Trophoblast cell (in vitro differentiated cells and primary cell): ENCODE data around the gene IRAK1BP1.
"Not testable (repeated sequence)": the region's sequence is repeated elsewhere in the genome, so short reads cannot be mapped to it uniquely, and the experiment has no call there.

Experiments
- DNase-seq, 2 donors: peaks; one replicate each; pipeline ENCODE4 v3.0.0-alpha.2; 2016
- H2AFZ ChIP-seq: 2 replicates; pipeline ENCODE4 v1.6.1; 2013; ENCODE audit warnings: low read length, moderate library complexity, mild to moderate bottlenecking; ENCODE audit not compliant: insufficient read depth, poor library complexity
- H2AK5ac ChIP-seq: 2 replicates; pipeline ENCODE4 v1.6.1; 2013; ENCODE audit warnings: mild to moderate bottlenecking, low read length
- H2BK120ac ChIP-seq: 2 replicates; pipeline ENCODE4 v1.6.1; 2013; ENCODE audit warnings: low read length, mild to moderate bottlenecking, moderate library complexity; ENCODE audit not compliant: insufficient read depth, poor library complexity
- H2BK12ac ChIP-seq: 2 replicates; pipeline ENCODE4 v1.6.1; 2013; ENCODE audit warnings: mild to moderate bottlenecking, low read length, moderate library complexity
- H2BK5ac ChIP-seq: 2 replicates; pipeline ENCODE4 v1.6.1; 2013; ENCODE audit warnings: low read length, low read depth, moderate library complexity, mild to moderate bottlenecking; ENCODE audit not compliant: poor library complexity
- H3K14ac ChIP-seq: 2 replicates; pipeline ENCODE4 v1.6.1; 2013; ENCODE audit warnings: mild to moderate bottlenecking, low read length
- H3K18ac ChIP-seq: 2 replicates; pipeline ENCODE4 v1.6.1; 2013; ENCODE audit warnings: mild to moderate bottlenecking, low read length
- H3K23ac ChIP-seq: 2 replicates; pipeline ENCODE4 v1.6.1; 2013; ENCODE audit warnings: low read length
- H3K27ac ChIP-seq: 2 replicates; pipeline ENCODE4 v1.5.1; 2013; ENCODE audit warnings: low read depth, mild to moderate bottlenecking, inconsistent platforms, low read length, moderate library complexity
- H3K27me3 ChIP-seq: 2 replicates; pipeline ENCODE4 v1.6.1; 2013; ENCODE audit warnings: inconsistent platforms, mild to moderate bottlenecking, low read length, moderate library complexity; ENCODE audit not compliant: insufficient read depth
- H3K36me3 ChIP-seq, 2 experiments: 1 replicate in 1 of 2; 2 replicates in 1 of 2; pipeline ENCODE4 v1.6.1; 2013; ENCODE audit warnings: low read length in 2 of 2, mild to moderate bottlenecking in 2 of 2, moderate library complexity in 1 of 2; ENCODE audit not compliant: insufficient read depth in 2 of 2, control insufficient read depth in 1 of 2
- H3K4ac ChIP-seq: 2 replicates; pipeline ENCODE4 v1.6.1; 2013; ENCODE audit warnings: low read depth, mild to moderate bottlenecking, low read length, moderate library complexity
- H3K4me1 ChIP-seq, 2 experiments: 1 replicate in 1 of 2; 2 replicates in 1 of 2; pipeline ENCODE4 v1.6.1; 2013; ENCODE audit warnings: low read length in 2 of 2, mild to moderate bottlenecking in 2 of 2, moderate library complexity in 1 of 2; ENCODE audit not compliant: insufficient read depth in 2 of 2, control insufficient read depth in 1 of 2
- H3K4me2 ChIP-seq: 2 replicates; pipeline ENCODE4 v1.6.1; 2013; ENCODE audit warnings: inconsistent platforms, mild to moderate bottlenecking, low read length, moderate library complexity
- H3K4me3 ChIP-seq: 2 replicates; pipeline ENCODE4 v1.5.1; 2013; ENCODE audit warnings: mild to moderate bottlenecking, low read depth, low read length, inconsistent platforms
- H3K79me1 ChIP-seq: one replicate; pipeline ENCODE4 v1.6.1; 2013; ENCODE audit warnings: low read length
- H3K79me2 ChIP-seq: 2 replicates; pipeline ENCODE4 v1.6.1; 2013; ENCODE audit warnings: low read length, mild to moderate bottlenecking; ENCODE audit not compliant: control insufficient read depth, insufficient read depth, poor library complexity
- H3K9ac ChIP-seq: 2 replicates; pipeline ENCODE4 v1.6.1; 2013; ENCODE audit warnings: mild to moderate bottlenecking, low read length
- H3K9me3 ChIP-seq: 2 replicates; pipeline ENCODE4 v1.6.1; 2013; ENCODE audit warnings: low read depth, mild to moderate bottlenecking, control low read depth, inconsistent platforms, low read length; ENCODE audit not compliant: insufficient read depth
- H4K12ac ChIP-seq: 2 replicates; pipeline ENCODE4 v1.6.1; 2013; ENCODE audit warnings: low read depth, mild to moderate bottlenecking, low read length, moderate library complexity
- H4K8ac ChIP-seq: 2 replicates; pipeline ENCODE4 v1.6.1; 2013; ENCODE audit warnings: low read depth, mild to moderate bottlenecking, low read length, moderate library complexity
- H4K91ac ChIP-seq: one replicate; pipeline ENCODE4 v1.6.1; 2013; ENCODE audit warnings: low read depth, mild to moderate bottlenecking, low read length, moderate library complexity
- WGBS: extraction: QIAGEN DNeasy Blood & Tissue Kit; methylation state at CpG from one replicate; pipeline ENCODE4 v1.1.7; 2013; ENCODE audit warnings: missing lambda C conversion rate; ENCODE audit not compliant: insufficient read length, insufficient coverage; ENCODE audit errors: extremely low coverage; 5-methylcytosine and 5-hydroxymethylcytosine counted together

Gene IRAK1BP1

GRCh38 chr6:78851156-78851555, 16.2 kb upstream of the IRAK1BP1 start:
- no peak for DNase-seq
- no peak overlapping the region for H2BK120ac ChIP-seq

GRCh38 chr6:78854546-78854945, 12.8 kb upstream of the IRAK1BP1 start:
- Histone ChIP-seq H3K4me3 (no peak overlapping the region), H3K27ac (no peak overlapping the region), H2AK5ac (no peak overlapping the region), H3K27me3 (no peaks in the 10 kb centered on the region), H3K36me3 (no peaks in the 10 kb centered on the region), H4K91ac (no peak overlapping the region), H3K79me2 (no peaks in the 10 kb centered on the region), H3K4me1 (no peaks in the 10 kb centered on the region), H4K12ac (no peak overlapping the region), H2AFZ (no peak overlapping the region), H4K8ac (no peak overlapping the region), H3K4ac (no peak overlapping the region), H3K23ac (no peak overlapping the region), H3K4me2 (no peak overlapping the region), H3K79me1 (no peaks in the 10 kb centered on the region), H3K18ac (no peak overlapping the region), H3K14ac (no peak overlapping the region), H3K9ac (no peak overlapping the region), H2BK5ac (no peak overlapping the region), H2BK12ac (no peak overlapping the region), H2BK120ac (no peak overlapping the region), H3K9me3 (peaks cover 5% of the 10 kb centered on the region)
- DNase-seq, result no peak
- no CpG with 5 or more reads among the region's 9 CpGs for WGBS

More at GRCh38 chr6:78851156-78851555, 16.2 kb upstream of the IRAK1BP1 start:
- Histone ChIP-seq H3K36me3 (no peaks in the 10 kb centered on the region), H3K4me1 (no peaks in the 10 kb centered on the region), H2BK5ac (no peak overlapping the region), H2AFZ (no peak overlapping the region), H3K4ac (no peak overlapping the region), H4K12ac (no peak overlapping the region), H4K91ac (no peak overlapping the region), H3K18ac (no peak overlapping the region), H3K23ac (no peak overlapping the region), H3K79me2 (no peaks in the 10 kb centered on the region), H2AK5ac (no peak overlapping the region), H3K4me3 (no peak overlapping the region), H3K79me1 (no peaks in the 10 kb centered on the region), H3K9ac (no peak overlapping the region), H3K9me3 (peaks cover 2% of the 10 kb centered on the region), H3K14ac (no peak overlapping the region), H3K4me2 (no peak overlapping the region), H3K27ac (no peak overlapping the region), H4K8ac (no peak overlapping the region), H2BK12ac (no peak overlapping the region), H3K27me3 (no peaks in the 10 kb centered on the region)

GRCh38 chr6:78858339-78858938, 8.9 kb upstream of the IRAK1BP1 start:
- not testable (repeated sequence) for H3K4me2 ChIP-seq, H3K4ac ChIP-seq, H3K9me3 ChIP-seq, H2BK120ac ChIP-seq, H2BK5ac ChIP-seq, H3K79me1 ChIP-seq, H3K9ac ChIP-seq, H3K23ac ChIP-seq, H4K8ac ChIP-seq, H3K14ac ChIP-seq, H2BK12ac ChIP-seq, H3K4me1 ChIP-seq, H3K4me3 ChIP-seq, H2AK5ac ChIP-seq, H4K12ac ChIP-seq, H3K36me3 ChIP-seq, H3K27ac ChIP-seq, H3K27me3 ChIP-seq, H3K18ac ChIP-seq, DNase-seq, H3K79me2 ChIP-seq, H2AFZ ChIP-seq, H4K91ac ChIP-seq
- no CpG with 5 or more reads among the region's 8 CpGs for WGBS

GRCh38 chr6:78861509-78861908, 5.8 kb upstream of the IRAK1BP1 start:
- Histone ChIP-seq H3K79me2 (no peaks in the 10 kb centered on the region), H2BK120ac (no peak overlapping the region), H3K4me2 (no peak overlapping the region), H3K23ac (no peak overlapping the region), H2BK5ac (no peak overlapping the region), H3K4ac (no peak overlapping the region), H2BK12ac (no peak overlapping the region), H3K4me3 (no peak overlapping the region), H3K9me3 (peaks cover 3% of the 10 kb centered on the region), H2AFZ (no peak overlapping the region), H2AK5ac (no peak overlapping the region), H3K18ac (no peak overlapping the region), H3K4me1 (no peaks in the 10 kb centered on the region), H3K27me3 (no peaks in the 10 kb centered on the region), H3K14ac (no peak overlapping the region), H4K91ac (no peak overlapping the region), H4K12ac (no peak overlapping the region), H3K36me3 (no peaks in the 10 kb centered on the region), H3K9ac (no peak overlapping the region), H3K79me1 (no peaks in the 10 kb centered on the region), H4K8ac (no peak overlapping the region), H3K27ac (no peak overlapping the region)
- no CpG with 5 or more reads among the region's 2 CpGs for WGBS
- DNase-seq, result no peak
